ENCODE results near the gene LIMD2.

DNA sequence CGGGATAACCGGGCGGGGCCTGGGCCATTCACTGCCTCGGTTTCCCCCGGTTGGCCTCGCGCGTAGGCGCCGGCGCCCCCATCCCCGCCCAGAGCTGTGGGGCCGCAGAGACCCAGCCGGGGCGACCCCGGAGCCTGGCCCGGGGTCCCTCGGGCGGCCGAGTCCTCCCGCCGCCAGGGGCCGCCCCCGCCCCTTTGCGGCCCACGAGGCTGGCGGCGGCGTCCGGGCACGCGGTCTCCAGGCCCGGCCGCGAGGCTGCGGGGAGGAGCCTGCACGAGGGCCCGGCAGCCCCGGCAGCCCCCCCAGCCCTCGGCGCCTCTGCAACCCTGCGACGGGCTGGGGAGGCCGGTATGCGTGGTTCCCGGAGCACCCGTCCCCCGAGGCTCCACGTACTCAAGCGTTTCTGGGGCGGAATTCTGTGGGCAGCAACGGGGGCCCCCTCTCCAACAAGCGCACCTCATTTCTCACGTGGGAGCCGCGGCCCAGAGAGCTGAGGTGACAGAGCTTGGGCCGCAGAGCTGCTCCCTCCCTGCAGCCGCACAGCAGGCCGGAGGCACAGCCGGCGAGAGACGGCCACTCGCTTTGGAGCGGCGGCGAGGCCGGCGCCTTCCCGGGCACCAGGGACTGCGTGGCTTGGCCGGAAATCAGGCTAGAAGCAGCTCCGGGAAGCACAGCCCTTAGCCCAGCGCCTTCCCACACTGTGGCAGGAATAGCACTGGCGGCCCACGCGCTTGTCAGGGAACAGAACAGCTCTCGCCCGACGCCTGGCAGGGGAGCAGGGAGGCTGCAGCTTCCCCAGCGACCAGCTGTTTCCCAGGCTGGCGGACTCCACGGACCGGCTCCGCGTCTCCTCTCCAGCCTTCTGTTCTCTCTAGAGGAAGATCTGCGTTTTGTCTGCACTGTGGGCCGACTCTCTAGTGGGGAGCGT lies 867 bp upstream of the LIMD2 start:
- peak; percentile 40 to 41 for TF ChIP-seq POLR2AphosphoS5 (IDR thresholded peaks at IDR 0.05)
- TF ChIP-seq POLR2A (IDR thresholded peaks at IDR 0.05; ENCODE audit: low read depth) = no peak
- TF ChIP-seq, protein P1, sequence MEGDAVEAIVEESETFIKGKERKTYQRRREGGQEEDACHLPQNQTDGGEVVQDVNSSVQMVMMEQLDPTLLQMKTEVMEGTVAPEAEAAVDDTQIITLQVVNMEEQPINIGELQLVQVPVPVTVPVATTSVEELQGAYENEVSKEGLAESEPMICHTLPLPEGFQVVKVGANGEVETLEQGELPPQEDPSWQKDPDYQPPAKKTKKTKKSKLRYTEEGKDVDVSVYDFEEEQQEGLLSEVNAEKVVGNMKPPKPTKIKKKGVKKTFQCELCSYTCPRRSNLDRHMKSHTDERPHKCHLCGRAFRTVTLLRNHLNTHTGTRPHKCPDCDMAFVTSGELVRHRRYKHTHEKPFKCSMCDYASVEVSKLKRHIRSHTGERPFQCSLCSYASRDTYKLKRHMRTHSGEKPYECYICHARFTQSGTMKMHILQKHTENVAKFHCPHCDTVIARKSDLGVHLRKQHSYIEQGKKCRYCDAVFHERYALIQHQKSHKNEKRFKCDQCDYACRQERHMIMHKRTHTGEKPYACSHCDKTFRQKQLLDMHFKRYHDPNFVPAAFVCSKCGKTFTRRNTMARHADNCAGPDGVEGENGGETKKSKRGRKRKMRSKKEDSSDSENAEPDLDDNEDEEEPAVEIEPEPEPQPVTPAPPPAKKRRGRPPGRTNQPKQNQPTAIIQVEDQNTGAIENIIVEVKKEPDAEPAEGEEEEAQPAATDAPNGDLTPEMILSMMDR (IDR thresholded peaks at IDR 0.05) = peak in 2 of 3 experiments; percentile 10 to 25
